Panc1 (cell line): ENCODE measurements around the gene NFYC. TPM values are rescaled to one million over a fixed set of nuclear protein-coding genes. Genes with fewer than 3 reads are reported as not detected.

ENCODE experiments used
- ATAC-seq: fragments of 200-7000 bp; cut with Tn5 transposase; 2 replicates; pipeline ENCODE4 v1.9.1; 2020; ENCODE audit warnings: mild to moderate bottlenecking, moderate library complexity
- BruUV-seq: library from RNA; stranded (reverse); fragments of 400-500 nt; replicated peaks from 2 replicates; lab custom pipeline; 2021; lab: Mats Ljungman, UMichigan
- CTCF ChIA-PET: fragments of 300-600 bp; sonication (Branson Sonifier 250); formaldehyde crosslinking; loops from one replicate; lab custom pipeline; 2022; ENCODE audit warnings: antibody characterized with exemption; lab: Charles Lee
- POLR2A ChIA-PET: fragments of 300-600 bp; sonication (Branson Sonifier 250); formaldehyde crosslinking; loops from one replicate; lab custom pipeline; 2022; ENCODE audit warnings: antibody characterized with exemption; lab: Charles Lee
- DNase-seq: peaks from one replicate; pipeline ENCODE4 v3.0.0-alpha.2; 2010; ENCODE audit warnings: low read depth, low spot score
- H3K27ac ChIP-seq: 2 replicates; pipeline ENCODE4 v1.5.1; 2011; ENCODE audit warnings: mild to moderate bottlenecking, low read length, inconsistent platforms
- H3K27me3 ChIP-seq: fragments of 200-500 bp; sonication (Bioruptor generic); 2 replicates; pipeline ENCODE4 v1.6.0; 2014; ENCODE audit warnings: low read length, inconsistent platforms; ENCODE audit not compliant: control insufficient read depth, insufficient read depth
- H3K36me3 ChIP-seq: fragments of 200-500 bp; sonication (Bioruptor generic); 2 replicates; pipeline ENCODE4 v1.5.1; 2014; ENCODE audit warnings: inconsistent platforms, mild to moderate bottlenecking, low read length, moderate library complexity; ENCODE audit not compliant: control insufficient read depth, insufficient read depth
- H3K4me1 ChIP-seq: 2 replicates; pipeline ENCODE4 v1.5.1; 2011; ENCODE audit warnings: inconsistent platforms, mild to moderate bottlenecking, low read length, moderate library complexity; ENCODE audit not compliant: control insufficient read depth, insufficient read depth
- H3K4me3 ChIP-seq, 2 experiments: 2 replicates each; pipeline ENCODE4 v1.5.1; 2011 to 2012; ENCODE audit warnings: low read depth in 2 of 2, low read length in 2 of 2, mild to moderate bottlenecking in 2 of 2, inconsistent platforms in 1 of 2, moderate library complexity in 1 of 2
- H3K9me3 ChIP-seq: fragments of 200-500 bp; sonication (Bioruptor generic); 2 replicates; pipeline ENCODE4 v1.5.1; 2014; ENCODE audit warnings: low read depth, mild to moderate bottlenecking, inconsistent platforms, low read length, moderate library complexity; ENCODE audit not compliant: control insufficient read depth, insufficient read depth
- CTCF ChIP-seq: fragments of 450-650 bp; IDR thresholded peaks from 2 replicates; pipeline ENCODE4 v1.5.1; 2017; ENCODE audit warnings: mild to moderate bottlenecking
- POLR2AphosphoS5 ChIP-seq: IDR thresholded peaks from 2 replicates; pipeline ENCODE4 v1.6.1; 2012; ENCODE audit warnings: mild to moderate bottlenecking, low read depth, low read length, moderate library complexity
- REST ChIP-seq, 2 experiments: IDR thresholded peaks; 2 replicates each; pipeline ENCODE4 v1.6.1; 2011 to 2012; ENCODE audit warnings: low read depth in 2 of 2, control low read depth in 1 of 2, low read length in 1 of 2, mild to moderate bottlenecking in 1 of 2, moderate library complexity in 1 of 2; ENCODE audit not compliant: insufficient read depth in 1 of 2
- SIN3A ChIP-seq: IDR thresholded peaks from 2 replicates; pipeline ENCODE4 v1.6.1; 2012; ENCODE audit warnings: low read depth, mild to moderate bottlenecking, low read length, moderate library complexity, borderline replicate concordance; ENCODE audit not compliant: insufficient read depth
- TCF7L2 ChIP-seq: IDR thresholded peaks from 2 replicates; pipeline ENCODE4 v1.6.1; 2011; ENCODE audit warnings: mild to moderate bottlenecking, low read depth, low read length, inconsistent platforms
- in situ Hi-C: cut with HindIII; loops from 2 replicates; pipeline ENCODE4 v1.10.0; 2016; ENCODE audit warnings: low sequenced_read_pairs, low pct_unique_long_range_greater_than_20kb
- intact Hi-C: fragments of 100-400 bp; cut with micrococcal nuclease; formaldehyde crosslinking; loops from one replicate; pipeline ENCODE4 v1.10.0; 2022; ENCODE audit not compliant: unreplicated experiment
- total RNA-seq: library from RNA; stranded (reverse); gene quantifications from one replicate; pipeline ENCODE4 v1.2.1, GENCODE V29; 2021; ENCODE audit not compliant: unreplicated experiment

Gene NFYC
- total RNA-seq, 1 experiment from 2014 or later: 81.9 TPM

GRCh38 chr1:40663324-40664166, 28.0 kb upstream of the NFYC start:
- ChIA-PET POLR2A (no interaction called here), CTCF (no interaction called here)
- ATAC-seq (no peak), DNase-seq (no peak)
- H3K27ac ChIP-seq: no peak overlapping the region
- H3K36me3 ChIP-seq: no peaks in the 10 kb centered on the region
- H3K4me3 ChIP-seq: no peak overlapping the region
- H3K4me1 ChIP-seq: peaks cover 5% of the 10 kb centered on the region
- intact Hi-C loops: no loop called here
- no peaks in the 10 kb centered on the region for H3K27me3 ChIP-seq
- in situ Hi-C loops: no loop called here
- H3K9me3 ChIP-seq: no peaks in the 10 kb centered on the region
- TF ChIP-seq TCF7L2 (no peak), CTCF (no peak), SIN3A (no peak), REST (IDR thresholded peaks at IDR 0.05; ENCODE audit: insufficient read depth in 1 of 2, low read depth in 2 of 2, low read length in 1 of 2) (no peak), POLR2AphosphoS5 (no peak)
- no TSS peak for BruUV-seq

- no TSS peak for BruUV-seq
- no peaks in the 10 kb centered on the region for H3K36me3 ChIP-seq
- no peak overlapping the region for H3K4me3 ChIP-seq
- no peak overlapping the region for H3K27ac ChIP-seq
- H3K27me3 ChIP-seq: no peaks in the 10 kb centered on the region
- ChIA-PET CTCF (no interaction called here), POLR2A (no interaction called here)
- H3K4me1 ChIP-seq: peaks cover 5% of the 10 kb centered on the region
- H3K9me3 ChIP-seq: no peaks in the 10 kb centered on the region
- TF ChIP-seq POLR2AphosphoS5: no peak
- TF ChIP-seq SIN3A: no peak
- no peak for TF ChIP-seq TCF7L2
- no peak for TF ChIP-seq REST (IDR thresholded peaks at IDR 0.05; ENCODE audit: insufficient read depth in 1 of 2, low read depth in 2 of 2, low read length in 1 of 2)
- TF ChIP-seq CTCF: no peak
- DNase-seq (no peak), ATAC-seq (no peak)
- intact Hi-C loops (no loop called here), in situ Hi-C loops (no loop called here)
Observed at GRCh38 chr1:40664167-40664537, 27.4 kb upstream of the NFYC start.
